HUES6 (cell line): ENCODE data around the gene COL25A1.
"Not testable (repeated sequence)": the region's sequence is repeated elsewhere in the genome, so short reads cannot be mapped to it uniquely, and the experiment has no call there.

Experiments
- H3K27ac ChIP-seq: 2 replicates; pipeline ENCODE4 v1.7.0; 2013; ENCODE audit warnings: low read depth, mild to moderate bottlenecking, low read length, inconsistent platforms
- H3K27me3 ChIP-seq: 2 replicates; pipeline ENCODE4 v1.6.1; 2013; ENCODE audit warnings: low read length; ENCODE audit not compliant: control insufficient read depth, insufficient read depth
- H3K36me3 ChIP-seq: 2 replicates; pipeline ENCODE4 v1.6.1; 2013; ENCODE audit warnings: low read length; ENCODE audit not compliant: control insufficient read depth, insufficient read depth
- H3K4me1 ChIP-seq: 2 replicates; pipeline ENCODE4 v1.6.1; 2013; ENCODE audit warnings: low read length; ENCODE audit not compliant: control insufficient read depth, insufficient read depth
- H3K4me3 ChIP-seq: 2 replicates; pipeline ENCODE4 v1.5.1; 2013; ENCODE audit warnings: low read depth, low read length
- H3K9ac ChIP-seq: one replicate; pipeline ENCODE4 v1.6.1; 2013; ENCODE audit warnings: mild to moderate bottlenecking, low read length
- H3K9me3 ChIP-seq: 2 replicates; pipeline ENCODE4 v1.6.1; 2013; ENCODE audit warnings: low read depth, low read length; ENCODE audit not compliant: control insufficient read depth, insufficient read depth

COL25A1 gene

DNA sequence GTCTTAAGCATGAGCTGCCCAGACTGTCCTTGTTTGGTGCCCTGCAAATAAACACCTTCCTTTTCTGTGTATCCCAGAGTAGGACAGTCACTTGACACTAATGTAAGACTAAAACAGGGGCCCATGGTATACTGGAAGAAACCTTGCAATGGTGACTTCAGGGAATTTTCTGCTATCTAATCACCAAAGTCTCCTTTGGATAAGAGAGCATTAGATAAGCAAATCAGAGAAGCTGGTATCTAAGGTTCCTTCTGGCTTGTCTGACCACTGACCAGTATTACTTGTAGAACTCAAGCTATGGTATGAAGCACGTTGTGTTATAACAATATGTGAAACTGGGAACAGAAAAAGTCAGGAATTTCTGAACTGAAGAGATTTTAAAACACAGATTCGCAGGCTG lies 173.9 kb downstream of the COL25A1 start:
- H3K4me1 ChIP-seq: peaks cover 14% of the 10 kb centered on the region

GRCh38 chr4:109127866-109128265 lies 174.6 kb downstream of the COL25A1 start:
- Histone ChIP-seq H3K9me3 (no peaks in the 10 kb centered on the region), H3K27ac (peak overlapping the region; percentile 5; the same call in 1 of the 2 replicates)

More for the DNA sequence above, 173.9 kb downstream of the COL25A1 start:
- Histone ChIP-seq H3K27me3 (no peaks in the 10 kb centered on the region), H3K4me3 (no peak overlapping the region), H3K9me3 (no peaks in the 10 kb centered on the region), H3K27ac (peak overlapping the region; percentile 5; the same call in 1 of the 2 replicates), H3K9ac (no peak overlapping the region), H3K36me3 (no peaks in the 10 kb centered on the region)

DNA sequence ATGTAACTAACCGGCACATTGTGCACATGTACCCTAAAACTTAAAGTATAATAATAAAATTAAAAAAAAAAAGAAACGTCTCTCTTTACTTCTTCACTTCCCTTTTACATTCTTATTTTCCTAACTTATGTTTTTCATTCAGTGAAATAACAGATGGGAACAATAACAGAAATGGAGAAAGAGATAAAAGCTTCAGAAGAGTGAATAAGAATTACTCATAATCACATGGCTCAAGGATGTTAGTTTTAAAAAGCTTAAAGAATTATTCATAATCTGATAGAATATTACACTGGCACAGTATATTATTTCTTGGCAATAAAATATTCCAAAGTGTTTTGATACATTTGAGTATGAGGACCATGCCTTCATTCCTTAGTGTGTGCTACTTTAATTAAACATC lies 175.6 kb downstream of the COL25A1 start:
- H3K27me3 ChIP-seq: no peaks in the 10 kb centered on the region
- no peak overlapping the region for H3K4me3 ChIP-seq
- H3K27ac ChIP-seq: no peak overlapping the region
- H3K4me1 ChIP-seq: peaks cover 14% of the 10 kb centered on the region
- H3K9ac ChIP-seq: no peak overlapping the region
- no peaks in the 10 kb centered on the region for H3K36me3 ChIP-seq
- H3K9me3 ChIP-seq: no peaks in the 10 kb centered on the region

More at GRCh38 chr4:109127866-109128265, 174.6 kb downstream of the COL25A1 start:
- Histone ChIP-seq H3K4me1 (peaks cover 14% of the 10 kb centered on the region), H3K36me3 (no peaks in the 10 kb centered on the region), H3K9ac (no peak overlapping the region), H3K4me3 (no peak overlapping the region), H3K27me3 (no peaks in the 10 kb centered on the region)

- Histone ChIP-seq H3K36me3 (no peaks in the 10 kb centered on the region), H3K4me1 (peaks cover 14% of the 10 kb centered on the region), H3K27ac (no peak overlapping the region), H3K27me3 (no peaks in the 10 kb centered on the region), H3K4me3 (no peak overlapping the region), H3K9ac (no peak overlapping the region), H3K9me3 (no peaks in the 10 kb centered on the region)
Measured at GRCh38 chr4:109125084-109125483, 177.4 kb downstream of the COL25A1 start.

DNA sequence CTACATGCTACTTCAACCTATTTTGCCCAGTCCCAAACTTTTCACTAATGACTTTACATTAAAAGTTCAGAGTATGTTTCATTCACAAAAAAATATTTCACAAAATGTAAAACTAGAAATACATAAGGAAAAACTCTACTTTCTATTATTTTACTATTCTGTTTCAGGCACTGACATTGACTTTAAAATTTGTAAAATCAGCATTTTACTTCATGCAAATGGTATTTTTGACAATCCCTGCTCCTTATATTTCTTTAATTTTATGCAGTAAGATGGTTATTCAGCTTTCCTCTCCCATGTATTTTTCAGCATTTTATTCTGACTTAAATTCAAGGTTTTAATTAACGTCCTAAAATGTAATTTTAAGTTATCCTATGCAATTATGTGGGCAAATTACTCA lies 178.5 kb downstream of the COL25A1 start:
- H3K4me3 ChIP-seq: no peak overlapping the region
- H3K9ac ChIP-seq: no peak overlapping the region
- H3K36me3 ChIP-seq: no peaks in the 10 kb centered on the region
- no peak overlapping the region for H3K27ac ChIP-seq
- H3K27me3 ChIP-seq: no peaks in the 10 kb centered on the region
- H3K4me1 ChIP-seq: peaks cover 14% of the 10 kb centered on the region
- H3K9me3 ChIP-seq: no peaks in the 10 kb centered on the region

DNA sequence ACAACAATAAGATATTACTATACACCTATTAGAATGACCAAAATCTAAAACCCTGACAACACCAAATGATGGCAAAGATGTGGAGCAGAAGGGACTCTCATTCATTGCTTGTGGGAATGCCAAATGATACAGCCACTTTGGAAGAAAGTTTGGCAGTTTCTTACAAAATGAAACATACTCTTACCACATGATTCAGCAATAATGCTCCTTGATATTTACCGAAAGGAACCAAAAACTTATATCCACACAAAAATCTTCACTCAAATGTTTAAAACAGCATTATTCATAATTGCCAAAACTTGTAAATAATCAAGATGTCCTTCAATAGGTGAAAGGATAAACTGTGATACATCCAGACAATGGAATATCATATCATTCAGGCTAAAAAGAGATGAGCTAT lies 180.9 kb downstream of the COL25A1 start:
- no peaks in the 10 kb centered on the region for H3K36me3 ChIP-seq
- H3K9me3 ChIP-seq: no peaks in the 10 kb centered on the region
- H3K27me3 ChIP-seq: no peaks in the 10 kb centered on the region
- H3K4me3 ChIP-seq: no peak overlapping the region
- peaks cover 10% of the 10 kb centered on the region for H3K4me1 ChIP-seq
- H3K9ac ChIP-seq: no peak overlapping the region
- no peak overlapping the region for H3K27ac ChIP-seq

- Histone ChIP-seq H3K9ac (no peak overlapping the region), H3K36me3 (no peaks in the 10 kb centered on the region), H3K4me3 (no peak overlapping the region), H3K9me3 (no peaks in the 10 kb centered on the region), H3K27me3 (no peaks in the 10 kb centered on the region), H3K27ac (no peak overlapping the region), H3K4me1 (peaks cover 3% of the 10 kb centered on the region; the same call in 1 of the 2 replicates)
Measured at GRCh38 chr4:109119852-109120251, 182.6 kb downstream of the COL25A1 start.

GRCh38 chr4:109118635-109119034 lies 183.8 kb downstream of the COL25A1 start:
- H3K4me1 ChIP-seq: no peaks in the 10 kb centered on the region
- no peaks in the 10 kb centered on the region for H3K36me3 ChIP-seq
- no peak overlapping the region for H3K9ac ChIP-seq
- H3K27ac ChIP-seq: no peak overlapping the region
- H3K9me3 ChIP-seq: no peaks in the 10 kb centered on the region
- H3K27me3 ChIP-seq: no peaks in the 10 kb centered on the region
- no peak overlapping the region for H3K4me3 ChIP-seq

DNA sequence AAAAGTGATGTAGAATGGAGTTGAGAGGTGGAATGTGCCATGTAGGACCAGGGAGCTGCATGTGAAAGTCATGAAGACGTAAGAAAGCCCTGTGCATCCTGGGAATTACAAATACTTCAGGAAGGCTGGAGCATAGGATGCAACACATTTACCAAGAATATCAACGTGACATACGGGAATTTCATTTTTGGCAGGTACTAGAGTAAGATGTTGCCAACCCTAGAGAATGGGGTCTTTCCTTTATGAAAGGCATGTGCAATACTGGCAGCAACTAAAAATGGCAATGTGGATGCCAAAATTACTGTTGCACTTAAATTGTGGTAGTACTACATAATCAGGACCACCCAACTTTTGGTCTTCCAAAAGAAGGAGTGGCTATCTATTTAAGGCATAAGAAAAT lies 188.0 kb downstream of the COL25A1 start:
- no peaks in the 10 kb centered on the region for H3K27me3 ChIP-seq
- no peak overlapping the region for H3K9ac ChIP-seq
- H3K9me3 ChIP-seq: no peaks in the 10 kb centered on the region
- H3K4me1 ChIP-seq: no peaks in the 10 kb centered on the region
- H3K36me3 ChIP-seq: no peaks in the 10 kb centered on the region
- no peak overlapping the region for H3K4me3 ChIP-seq
- no peak overlapping the region for H3K27ac ChIP-seq

DNA sequence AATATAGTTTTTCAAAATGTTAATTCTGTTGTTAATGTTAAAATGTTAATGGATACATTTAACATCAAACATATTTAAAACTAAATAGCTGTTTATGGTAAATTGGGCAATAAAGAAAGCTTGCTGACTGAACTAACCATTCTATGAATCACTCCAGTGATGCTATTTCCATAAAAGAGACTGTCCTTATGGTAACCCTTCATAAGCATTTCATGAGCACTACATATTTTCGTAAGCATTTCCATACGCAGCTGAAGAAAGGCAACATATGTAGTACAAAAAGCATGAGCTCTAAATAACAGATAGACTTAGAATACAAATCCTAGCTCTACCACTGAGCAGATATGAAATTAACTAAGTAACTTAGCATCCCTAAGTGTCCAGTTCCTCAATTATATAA lies 188.9 kb downstream of the COL25A1 start:
- no peak overlapping the region for H3K27ac ChIP-seq
- no peaks in the 10 kb centered on the region for H3K9me3 ChIP-seq
- no peak overlapping the region for H3K9ac ChIP-seq
- no peaks in the 10 kb centered on the region for H3K36me3 ChIP-seq
- H3K4me3 ChIP-seq: no peak overlapping the region
- H3K4me1 ChIP-seq: no peaks in the 10 kb centered on the region
- no peaks in the 10 kb centered on the region for H3K27me3 ChIP-seq

DNA sequence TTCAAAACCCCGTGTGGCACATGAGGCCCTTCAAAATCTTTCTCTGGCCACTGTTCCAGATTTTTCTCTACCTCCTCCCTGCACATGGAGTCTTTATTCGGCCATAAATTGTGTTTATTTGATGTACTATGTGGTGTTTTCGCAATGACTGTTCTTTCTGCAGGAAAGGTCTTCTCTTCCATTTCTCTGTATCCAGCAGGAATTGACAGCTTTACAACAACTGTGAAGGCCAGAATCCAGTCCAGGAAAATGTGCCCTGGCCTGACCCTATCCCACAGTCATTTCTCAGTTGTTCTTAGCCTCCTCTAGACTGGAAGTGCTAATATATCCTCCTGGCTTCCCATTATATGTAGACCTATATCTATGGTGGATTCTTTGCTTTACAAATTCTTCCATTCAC lies 191.4 kb downstream of the COL25A1 start:
- Histone ChIP-seq H3K36me3 (no peaks in the 10 kb centered on the region), H3K9ac (no peak overlapping the region), H3K9me3 (no peaks in the 10 kb centered on the region), H3K27me3 (no peaks in the 10 kb centered on the region), H3K4me1 (no peaks in the 10 kb centered on the region), H3K4me3 (no peak overlapping the region), H3K27ac (no peak overlapping the region)

GRCh38 chr4:109108215-109108614 lies 194.2 kb downstream of the COL25A1 start:
- not testable (repeated sequence) for H3K9ac ChIP-seq, H3K27ac ChIP-seq, H3K4me3 ChIP-seq, H3K9me3 ChIP-seq, H3K36me3 ChIP-seq, H3K27me3 ChIP-seq, H3K4me1 ChIP-seq
